K562 (cell line): Measurements from ENCODE around the gene PGBD4. TPM values are rescaled to one million over a fixed set of nuclear protein-coding genes. Genes with fewer than 3 reads are reported as not detected.
A peak's percentile ranks its signal among the peaks of the same experiment; 100 is the strongest.

Source experiments
- ATAC-seq: fragments of 200-7000 bp; cut with Tn5 transposase; 3 replicates; pipeline ENCODE4 v1.9.1; 2020; ENCODE audit warnings: moderate library complexity
- BruUV-seq: library from RNA; stranded (reverse); fragments of 400-500 nt; replicated peaks from 2 replicates; lab custom pipeline; 2021; lab: Mats Ljungman, UMichigan
- CTCF ChIA-PET: fragments of 300-600 bp; formaldehyde crosslinking; extraction: SDS; loops from one replicate; lab custom pipeline; 2021; ENCODE audit warnings: low intra/inter-chr PET ratio; lab: Yijun Ruan, JAX
- POLR2A ChIA-PET: fragments of 300-600, 350-650 bp; sonication (Branson Sonifier 250); formaldehyde crosslinking; extraction: SDS; loops from one replicate; lab custom pipeline; 2021; ENCODE audit warnings: antibody characterized with exemption, inconsistent platforms; lab: Yijun Ruan, JAX
- DNase-seq, 4 experiments: peaks; one replicate each; pipeline versions ENCODE4 v3.0.0 to v3.0.0-alpha.2; 2011 to 2018; ENCODE audit warnings: low spot score in 3 of 4, mixed read lengths in 3 of 4; ENCODE audit errors: extremely low read depth in 1 of 4
- FAIRE-seq: peaks from 2 replicates; lab custom pipeline; 2011; peaks lifted over from hg19 to GRCh38; lab: Jason Lieb, UNC
- H2AFZ ChIP-seq: 2 replicates; pipeline ENCODE4 v1.6.0; 2011; ENCODE audit warnings: low read depth, low read length, control low read depth, inconsistent platforms
- H3K27ac ChIP-seq: fragments of 200-600 bp; 3 replicates; pipeline ENCODE4 v1.8.0; 2011; ENCODE audit warnings: low read depth, mild to moderate bottlenecking, control low read depth, inconsistent platforms, low read length, moderate library complexity, mixed read lengths; ENCODE audit errors: extremely low read depth
- H3K27me3 ChIP-seq, 2 experiments: fragments of 300-600 bp in 1 of 2; 2 replicates in 1 of 2; 3 replicates in 1 of 2; pipeline versions ENCODE4 v1.6.0 to v1.8.0; 2011; ENCODE audit warnings: inconsistent platforms in 2 of 2, low read length in 2 of 2, mild to moderate bottlenecking in 1 of 2, mixed read lengths in 1 of 2, moderate library complexity in 1 of 2; ENCODE audit not compliant: control insufficient read depth in 2 of 2, insufficient read depth in 2 of 2
- H3K36me3 ChIP-seq: fragments of 300-600 bp; 3 replicates; pipeline ENCODE4 v1.8.0; 2011; ENCODE audit warnings: mild to moderate bottlenecking, low read length, inconsistent platforms; ENCODE audit not compliant: control insufficient read depth, insufficient read depth
- H3K4me1 ChIP-seq, 2 experiments: fragments of 200-600 bp in 1 of 2; replicated peaks in 1 of 2; 2 replicates in 1 of 2; 3 replicates in 1 of 2; pipeline versions ENCODE4 v1.5.1 to v1.8.0; 2011; ENCODE audit warnings: inconsistent platforms in 2 of 2, low read length in 2 of 2, mild to moderate bottlenecking in 1 of 2, mixed read lengths in 1 of 2, moderate library complexity in 1 of 2; ENCODE audit not compliant: control insufficient read depth in 2 of 2, insufficient read depth in 2 of 2
- H3K4me2 ChIP-seq: 2 replicates; pipeline ENCODE4 v1.6.1; 2011; ENCODE audit warnings: low read length, control low read depth, inconsistent platforms, mixed read lengths; ENCODE audit not compliant: insufficient read depth
- H3K4me3 ChIP-seq: fragments of 200-600 bp; sonication (generic), shearing (Covaris generic); 2 replicates; pipeline ENCODE4 v1.5.1; 2016; ENCODE audit warnings: control low read depth, inconsistent platforms
- H3K79me2 ChIP-seq: fragments of 200-600 bp; 3 replicates; pipeline ENCODE4 v1.8.0; 2011; ENCODE audit warnings: low read length, inconsistent platforms; ENCODE audit not compliant: control insufficient read depth, insufficient read depth
- H3K9ac ChIP-seq, 2 experiments: 2 replicates each; pipeline versions ENCODE4 v1.6.0 to v1.6.1; 2011; ENCODE audit warnings: low read depth in 2 of 2, low read length in 2 of 2, control low read depth in 1 of 2, inconsistent platforms in 1 of 2, mild to moderate bottlenecking in 1 of 2, mixed read lengths in 1 of 2; ENCODE audit not compliant: insufficient read depth in 1 of 2
- H3K9me1 ChIP-seq: one replicate; pipeline ENCODE4 v1.6.0; 2011; ENCODE audit warnings: inconsistent platforms, mild to moderate bottlenecking, low read length, moderate library complexity; ENCODE audit not compliant: control insufficient read depth, insufficient read depth
- H3K9me3 ChIP-seq: replicated peaks from 2 replicates; pipeline ENCODE4 v1.5.1; 2011; ENCODE audit warnings: low read depth, low read length, inconsistent platforms; ENCODE audit not compliant: control insufficient read depth, insufficient read depth
- H4K20me1 ChIP-seq: replicated peaks from 2 replicates; pipeline ENCODE4 v1.6.1; 2011; ENCODE audit warnings: low read length, inconsistent platforms, mixed read lengths; ENCODE audit not compliant: control insufficient read depth, insufficient read depth
- CHD2 ChIP-seq: IDR thresholded peaks from 2 replicates; pipeline ENCODE4 v1.6.1; 2011; ENCODE audit warnings: low read depth, low read length
- ERF ChIP-seq: fragments of 450-650 bp; formaldehyde crosslinking; IDR thresholded peaks from 2 replicates; pipeline ENCODE4 v1.4.0; 2020; ENCODE audit warnings: mild to moderate bottlenecking, mixed read lengths
- GATAD2A ChIP-seq: fragments of 450-650 bp; IDR thresholded peaks from 2 replicates; pipeline ENCODE4 v1.6.1; 2017
- HOXB6 ChIP-seq: fragments of 250-450 bp; sonication (Bioruptor Pico); IDR thresholded peaks from 2 replicates; pipeline ENCODE4 v1.5.1; 2022; ENCODE audit warnings: mild to moderate bottlenecking, borderline replicate concordance
- NR3C1 ChIP-seq: sonication (generic); formaldehyde crosslinking; IDR thresholded peaks from 2 replicates; pipeline ENCODE4 v1.8.1; 2022; ENCODE audit warnings: missing genetic modification reagents
- NUFIP1 ChIP-seq: fragments of 450-650 bp; IDR thresholded peaks from 2 replicates; pipeline ENCODE4 v1.6.1; 2018; ENCODE audit not compliant: partially characterized antibody
- RBM39 ChIP-seq: fragments of 200-400 bp; formaldehyde crosslinking; optimal IDR thresholded peaks from 2 replicates; pipeline ENCODE3; 2018; ENCODE audit warnings: low read depth, low read length
- RFX7 ChIP-seq: fragments of 250-450 bp; sonication (Bioruptor Pico); IDR thresholded peaks from 2 replicates; pipeline ENCODE4 v1.5.1; 2021; ENCODE audit warnings: mild to moderate bottlenecking
- SIN3A ChIP-seq, 2 experiments: fragments of 150-350 bp in 1 of 2; IDR thresholded peaks; 2 replicates each; pipeline ENCODE4 v1.6.1; 2011 to 2016; ENCODE audit warnings: borderline replicate concordance in 2 of 2, low read depth in 2 of 2, low read length in 2 of 2, mild to moderate bottlenecking in 2 of 2, moderate library complexity in 2 of 2; ENCODE audit not compliant: control insufficient read depth in 1 of 2
- SMARCC2 ChIP-seq: fragments of 450-650 bp; IDR thresholded peaks from 2 replicates; pipeline ENCODE4 v1.6.1; 2017; ENCODE audit warnings: antibody characterized with exemption, moderate library complexity, mild to moderate bottlenecking, low read depth
- STAT5B ChIP-seq: fragments of 250-450 bp; sonication (Bioruptor Pico); IDR thresholded peaks from 2 replicates; pipeline ENCODE4 v1.8.0; 2021; ENCODE audit warnings: mild to moderate bottlenecking, inconsistent platforms
- TAL1 ChIP-seq: fragments of 450-650 bp; IDR thresholded peaks from 2 replicates; pipeline ENCODE4 v1.6.1; 2016; ENCODE audit warnings: mild to moderate bottlenecking
- TOE1 ChIP-seq, 2 experiments: fragments of 450-650 bp in 1 of 2; sonication (generic) in 1 of 2; formaldehyde crosslinking in 1 of 2; IDR thresholded peaks; 2 replicates each; pipeline versions ENCODE4 v1.7.1 to v1.8.0; 2016 to 2022; ENCODE audit warnings: borderline replicate concordance in 2 of 2, mild to moderate bottlenecking in 2 of 2, antibody characterized with exemption in 1 of 2, inconsistent platforms in 1 of 2, low read depth in 1 of 2, missing genetic modification reagents in 1 of 2, moderate library complexity in 1 of 2
- ZBTB1 ChIP-seq: sonication (generic); formaldehyde crosslinking; IDR thresholded peaks from 2 replicates; pipeline ENCODE4 v1.8.1; 2023; ENCODE audit warnings: missing genetic modification reagents, low read depth, mild to moderate bottlenecking, borderline replicate concordance
- ZBTB2 ChIP-seq: fragments of 450-650 bp; IDR thresholded peaks from 2 replicates; pipeline ENCODE4 v1.6.1; 2016; ENCODE audit warnings: antibody characterized with exemption
- ZNF133 ChIP-seq: fragments of 250-450 bp; sonication (Bioruptor Pico); IDR thresholded peaks from 2 replicates; pipeline ENCODE4 v1.4.0; 2020; ENCODE audit warnings: mild to moderate bottlenecking
- ZNF41 ChIP-seq: fragments of 250-450 bp; sonication (Bioruptor Pico); conservative IDR thresholded peaks from 2 replicates; pipeline ENCODE4 v1.4.0; 2020; ENCODE audit warnings: mild to moderate bottlenecking
- WGBS: fragments of 100-300 bp; shearing (Covaris generic); methylation state at CpG from one replicate; pipeline ENCODE4 v1.1.6; 2016; ENCODE audit warnings: low coverage, mixed read lengths; ENCODE audit not compliant: insufficient coverage; ENCODE audit errors: missing lambda C conversion rate; 5-methylcytosine and 5-hydroxymethylcytosine counted together
- in situ Hi-C: fragments of 300-500 bp; cut with MboI; formaldehyde crosslinking; loops from 4 replicates; pipeline ENCODE4 v1.15.0; 2018; ENCODE audit warnings: inconsistent platforms, mixed read lengths
- intact Hi-C: fragments of 100-400 bp; cut with micrococcal nuclease; formaldehyde crosslinking; loops from 2 replicates; pipeline ENCODE4 v1.14.2; 2022
- polyA plus RNA-seq, 8 experiments: library from polyadenylated mRNA; depleted of rRNA in 4 of 8; stranded (reverse) in 5 of 8; unstranded in 3 of 8; fragments of >200 nt; fragmentation: Nextera tagmentation in 2 of 8; fragmentation: Illumina TruSeq in 1 of 8; extraction: Ambion mirVana in 2 of 8; extraction: Trizol in 1 of 8; gene quantifications; 2 replicates each; pipeline versions ENCODE4 v1.2.1 to v1.2.3, GENCODE V29; 2011 to 2014; ENCODE audit warnings: inconsistent platforms in 1 of 8, missing spikeins in 1 of 8
- total RNA-seq, 7 experiments: library from RNA; depleted of rRNA in 6 of 7; stranded (reverse); fragments of >200 nt in 6 of 7; fragmentation: Illumina TruSeq in 2 of 7; extraction: Trizol in 2 of 7; gene quantifications; 2 replicates each; pipeline versions ENCODE4 v1.2.1 to v1.2.3, GENCODE V29; 2011 to 2021; ENCODE audit warnings: low replicate concordance in 1 of 7
- TF ChIP-seq, protein P1 (sequence below): fragments of 450-650 bp; formaldehyde crosslinking; IDR thresholded peaks from 2 replicates; pipeline ENCODE4 v1.4.0; 2020; ENCODE audit warnings: mild to moderate bottlenecking, moderate library complexity
- TF ChIP-seq, protein P2 (sequence below): conservative IDR thresholded peaks from 2 replicates; pipeline ENCODE4 v1.6.1; 2011; ENCODE audit warnings: low read depth, mild to moderate bottlenecking, low read length; ENCODE audit not compliant: control insufficient read depth

Gene PGBD4
- total and polyA plus RNA-seq, 9 of the 15 experiments (the other 6 are each of a cell fraction or from before 2014, with no cell fraction given) = 2.1 to 4.9 (median 2.7) TPM

GRCh38 chr15:34079904-34080303 is 22.0 kb upstream of the PGBD4 start:
- Histone ChIP-seq H3K9me1 (no peaks in the 10 kb centered on the region), H3K36me3 (peaks cover 12% of the 10 kb centered on the region; the same call in 1 of the 3 replicates), H4K20me1 (no peaks in the 10 kb centered on the region), H3K9me3 (no peaks in the 10 kb centered on the region), H3K9ac (no peak overlapping the region), H2AFZ (no peak overlapping the region), H3K4me2 (no peak overlapping the region; the same call in 1 of the 2 replicates), H3K27me3 (no peaks in the 10 kb centered on the region), H3K4me1 (peaks cover 0 to 9% of the 10 kb centered on the region in 2 experiments; a peak in 3 of 5 replicates), H3K4me3 (no peak overlapping the region), H3K27ac (no peak overlapping the region), H3K79me2 (no peaks in the 10 kb centered on the region)
- in situ Hi-C loops (no loop called here), intact Hi-C loops (no loop called here)
- CTCF ChIA-PET = no interaction called here
- POLR2A ChIA-PET = interaction anchor here (0.5 to 1.5 kb wide), 4 partner anchors 12 to 126 kb away, joined by 3 to 4 read pairs (median 3); partner anchors contain the start of genes EMC7 and PGBD4
- 6% methylated on average over 4 of the region's 4 CpGs for WGBS
- ATAC-seq (peak; percentile 67), FAIRE-seq (peak; percentile 74), DNase-seq (peak in 2 of 4 experiments; percentile 33 to 39)
- BruUV-seq = no TSS peak
- TF ChIP-seq SMARCC2 (peak; percentile 59; the same call in 1 of the 2 replicates), STAT5B (CRISPR knock-in tag) (no peak), RFX7 (CRISPR knock-in tag) (no peak), NUFIP1 (no peak), ZBTB1 (CRISPR knock-in tag) (no peak), NR3C1 (CRISPR knock-in tag) (no peak), RBM39 (no peak), ZNF133 (no peak), ZBTB2 (no peak), ZNF41 (CRISPR knock-in tag) (no peak), HOXB6 (CRISPR knock-in tag) (no peak), TAL1 (peak; percentile 48), SIN3A (IDR thresholded peaks at IDR 0.05; ENCODE audit: borderline replicate concordance in 2 of 2, control insufficient read depth in 1 of 2, low read depth in 2 of 2, low read length in 2 of 2) (no peak), GATAD2A (0 out of 2 replicates have a peak, but pooled peaks have one; percentile 59), ERF (CRISPR knock-in tag) (no peak), TOE1 (IDR thresholded peaks at IDR 0.05; ENCODE audit: borderline replicate concordance) (no peak), TOE1 (CRISPR knock-in tag; IDR thresholded peaks at IDR 0.05; ENCODE audit: borderline replicate concordance, low read depth) (no peak), CHD2 (no peak)
- TF ChIP-seq, protein P1, sequence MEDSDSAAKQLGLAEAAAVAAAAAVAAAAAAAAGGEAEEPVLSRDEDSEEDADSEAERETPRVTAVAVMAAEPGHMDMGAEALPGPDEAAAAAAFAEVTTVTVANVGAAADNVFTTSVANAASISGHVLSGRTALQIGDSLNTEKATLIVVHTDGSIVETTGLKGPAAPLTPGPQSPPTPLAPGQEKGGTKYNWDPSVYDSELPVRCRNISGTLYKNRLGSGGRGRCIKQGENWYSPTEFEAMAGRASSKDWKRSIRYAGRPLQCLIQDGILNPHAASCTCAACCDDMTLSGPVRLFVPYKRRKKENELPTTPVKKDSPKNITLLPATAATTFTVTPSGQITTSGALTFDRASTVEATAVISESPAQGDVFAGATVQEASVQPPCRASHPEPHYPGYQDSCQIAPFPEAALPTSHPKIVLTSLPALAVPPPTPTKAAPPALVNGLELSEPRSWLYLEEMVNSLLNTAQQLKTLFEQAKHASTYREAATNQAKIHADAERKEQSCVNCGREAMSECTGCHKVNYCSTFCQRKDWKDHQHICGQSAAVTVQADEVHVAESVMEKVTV (CRISPR knock-in tag) = no peak
- TF ChIP-seq, protein P2, sequence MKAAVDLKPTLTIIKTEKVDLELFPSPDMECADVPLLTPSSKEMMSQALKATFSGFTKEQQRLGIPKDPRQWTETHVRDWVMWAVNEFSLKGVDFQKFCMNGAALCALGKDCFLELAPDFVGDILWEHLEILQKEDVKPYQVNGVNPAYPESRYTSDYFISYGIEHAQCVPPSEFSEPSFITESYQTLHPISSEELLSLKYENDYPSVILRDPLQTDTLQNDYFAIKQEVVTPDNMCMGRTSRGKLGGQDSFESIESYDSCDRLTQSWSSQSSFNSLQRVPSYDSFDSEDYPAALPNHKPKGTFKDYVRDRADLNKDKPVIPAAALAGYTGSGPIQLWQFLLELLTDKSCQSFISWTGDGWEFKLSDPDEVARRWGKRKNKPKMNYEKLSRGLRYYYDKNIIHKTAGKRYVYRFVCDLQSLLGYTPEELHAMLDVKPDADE = no peak
